ENCODE data around the gene ARIH1.

The ARIH1 gene

DNA sequence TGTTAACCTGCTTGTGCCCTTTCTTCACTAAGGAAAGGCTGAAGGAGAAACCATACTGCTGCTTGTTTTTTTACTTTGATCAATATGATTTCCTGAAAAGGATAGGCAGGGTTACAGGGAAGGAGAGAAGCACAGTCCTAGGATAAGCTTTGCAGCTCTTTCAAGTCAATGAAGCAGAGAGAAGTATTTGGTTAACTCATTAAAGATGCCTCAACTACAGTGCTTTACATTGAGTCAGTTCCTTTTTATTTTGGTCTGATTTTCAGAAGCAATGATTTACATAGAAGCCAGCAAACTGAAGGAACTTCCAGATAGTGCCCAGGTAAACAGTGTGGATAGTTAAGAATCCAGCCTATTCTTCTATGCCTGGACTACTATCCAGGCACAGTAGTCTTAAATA, 64.8 kb downstream of the ARIH1 start:
- Histone ChIP-seq H3K36me3 (ENCODE audit: insufficient read depth, low read length) (no peaks in the 10 kb centered on the region), H3K9me3 (ENCODE audit: control insufficient read depth, insufficient read depth, low read length) (peaks cover 11% of the 10 kb centered on the region), H3K9ac (ENCODE audit: low read depth, low read length) (no peak overlapping the region)

DNA sequence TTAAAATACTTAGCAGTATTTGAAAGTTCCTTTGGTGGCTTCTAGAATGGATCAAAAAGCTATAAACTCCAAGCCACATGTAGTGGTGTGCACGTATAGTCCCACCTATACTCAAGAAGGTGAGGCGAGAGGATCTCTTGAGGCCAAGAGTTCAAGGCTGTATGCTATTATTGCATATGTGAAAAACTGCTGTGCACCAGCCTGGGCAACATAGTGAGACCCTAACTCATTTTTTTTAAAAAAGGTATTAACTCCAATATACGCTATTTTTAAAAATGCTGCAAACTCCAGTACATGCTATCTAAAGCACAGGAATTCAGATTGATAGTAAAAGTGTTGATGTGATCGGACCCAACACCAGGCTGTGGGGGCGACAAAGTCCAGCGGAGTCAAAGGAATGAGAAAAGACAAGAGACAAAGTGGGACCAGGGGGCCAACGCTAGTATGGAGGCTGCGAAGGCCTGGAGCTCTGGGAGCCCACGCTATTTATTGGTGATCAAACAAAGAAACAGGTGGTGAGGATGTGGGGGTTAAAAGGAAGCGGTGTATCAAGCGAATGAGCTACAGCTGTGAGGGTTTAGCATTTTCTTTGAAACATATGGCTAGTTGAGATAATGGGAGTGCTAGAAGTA, 66.6 kb downstream of the ARIH1 start:
- H3K36me3 ChIP-seq (ENCODE audit: insufficient read depth, low read length): no peaks in the 10 kb centered on the region
- peaks cover 11% of the 10 kb centered on the region for H3K9me3 ChIP-seq (ENCODE audit: control insufficient read depth, insufficient read depth, low read length)
- no peak overlapping the region for H3K9ac ChIP-seq (ENCODE audit: low read depth, low read length)
- no peaks in the 10 kb centered on the region for H3K4me1 ChIP-seq (ENCODE audit: insufficient read depth, low read length)

More for the DNA sequence above, 64.8 kb downstream of the ARIH1 start:
- H3K4me1 ChIP-seq (ENCODE audit: insufficient read depth, low read length): no peaks in the 10 kb centered on the region

DNA sequence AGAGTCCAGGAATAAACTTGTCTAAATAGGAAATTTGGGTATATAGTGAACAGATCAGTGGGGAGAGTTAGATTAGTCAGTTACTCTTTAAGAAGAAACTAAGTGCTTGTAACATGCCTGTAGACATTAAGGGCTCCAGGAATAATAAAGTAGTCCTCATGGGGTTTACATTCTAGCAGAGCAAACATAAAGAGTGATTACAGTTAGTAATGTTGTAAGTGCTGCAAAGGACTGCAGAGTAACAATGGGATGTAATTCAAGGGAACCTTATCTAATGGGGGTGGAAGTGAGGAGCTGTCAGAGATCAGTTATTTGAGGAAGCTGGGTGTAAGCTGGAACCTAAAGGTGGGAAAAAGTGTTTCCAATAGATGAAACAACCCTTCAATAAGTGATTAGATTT, 67.5 kb downstream of the ARIH1 start:
- H3K9ac ChIP-seq (ENCODE audit: low read depth, low read length): no peak overlapping the region
- no peaks in the 10 kb centered on the region for H3K4me1 ChIP-seq (ENCODE audit: insufficient read depth, low read length)
- no peaks in the 10 kb centered on the region for H3K36me3 ChIP-seq (ENCODE audit: insufficient read depth, low read length)
- H3K9me3 ChIP-seq (ENCODE audit: control insufficient read depth, insufficient read depth, low read length): peaks cover 11% of the 10 kb centered on the region

DNA sequence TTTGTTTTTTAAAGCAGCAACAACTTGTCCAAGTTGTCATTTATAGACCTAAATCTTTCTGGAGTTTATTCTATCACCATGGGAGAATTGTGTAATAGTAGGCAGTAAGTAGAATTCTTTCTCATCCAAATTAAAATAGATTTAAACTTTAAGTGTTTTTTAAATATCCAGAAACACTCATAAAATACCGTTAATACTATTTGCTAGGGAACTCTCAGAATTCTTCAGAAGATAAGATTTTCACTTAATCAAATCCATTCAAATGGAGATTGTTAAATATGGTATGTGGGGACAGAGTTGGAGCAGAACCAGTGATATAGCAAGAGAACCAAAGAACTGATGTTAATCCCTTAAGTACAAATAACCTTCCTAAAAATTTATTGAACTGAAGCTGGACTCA, 71.0 kb downstream of the ARIH1 start:
- no peaks in the 10 kb centered on the region for H3K4me1 ChIP-seq (ENCODE audit: insufficient read depth, low read length)
- H3K9ac ChIP-seq (ENCODE audit: low read depth, low read length): no peak overlapping the region
- no peaks in the 10 kb centered on the region for H3K36me3 ChIP-seq (ENCODE audit: insufficient read depth, low read length)
- peaks cover 5% of the 10 kb centered on the region for H3K9me3 ChIP-seq (ENCODE audit: control insufficient read depth, insufficient read depth, low read length)

DNA sequence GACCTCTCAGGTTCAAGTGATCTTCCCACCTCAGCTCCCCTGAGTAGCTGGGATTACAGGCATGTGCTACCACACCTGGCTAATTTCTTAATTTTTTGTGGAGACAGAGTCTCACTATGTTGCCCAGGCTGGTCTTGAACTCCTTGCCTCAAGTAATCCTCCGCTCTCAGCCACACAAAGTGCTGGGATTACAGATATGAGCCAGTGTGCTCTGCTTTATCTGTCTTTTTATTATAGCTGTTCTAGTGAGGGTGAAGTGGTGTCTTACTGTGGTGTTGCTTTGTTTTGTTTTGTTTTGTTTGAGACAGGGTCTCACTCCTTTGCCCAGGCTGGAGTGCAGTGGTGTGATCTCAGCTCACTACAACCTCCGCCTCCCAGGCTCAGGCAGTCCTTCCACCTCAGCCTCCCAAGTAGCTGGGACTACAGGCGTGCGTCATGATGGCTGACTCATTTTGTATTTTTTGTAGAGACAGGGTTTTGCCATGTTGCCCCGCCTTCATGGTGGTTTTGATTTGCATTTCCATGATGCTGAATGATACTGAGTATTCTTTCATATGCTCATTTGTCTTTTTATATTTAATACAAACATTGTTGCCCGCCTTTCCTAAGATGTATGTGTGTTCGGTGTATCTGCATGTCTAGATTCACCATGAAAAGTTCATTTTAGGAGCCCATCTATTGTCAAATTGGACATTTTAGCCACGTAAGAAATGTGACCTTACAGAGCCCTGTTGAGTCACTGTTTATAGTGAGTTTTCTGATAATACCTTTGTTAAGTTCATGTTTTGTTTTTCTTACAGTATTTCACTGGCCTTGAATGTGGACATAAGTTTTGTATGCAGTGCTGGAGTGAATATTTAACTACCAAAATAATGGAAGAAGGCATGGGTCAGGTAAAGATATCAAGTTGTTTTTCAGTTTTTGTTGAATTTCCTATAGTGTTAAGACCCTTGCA, 80.6 kb downstream of the ARIH1 start:
- Histone ChIP-seq H3K4me1 (ENCODE audit: insufficient read depth, low read length) (no peaks in the 10 kb centered on the region), H3K36me3 (ENCODE audit: insufficient read depth, low read length) (no peaks in the 10 kb centered on the region), H3K9ac (ENCODE audit: low read depth, low read length) (no peak overlapping the region), H3K9me3 (ENCODE audit: control insufficient read depth, insufficient read depth, low read length) (no peaks in the 10 kb centered on the region)

DNA sequence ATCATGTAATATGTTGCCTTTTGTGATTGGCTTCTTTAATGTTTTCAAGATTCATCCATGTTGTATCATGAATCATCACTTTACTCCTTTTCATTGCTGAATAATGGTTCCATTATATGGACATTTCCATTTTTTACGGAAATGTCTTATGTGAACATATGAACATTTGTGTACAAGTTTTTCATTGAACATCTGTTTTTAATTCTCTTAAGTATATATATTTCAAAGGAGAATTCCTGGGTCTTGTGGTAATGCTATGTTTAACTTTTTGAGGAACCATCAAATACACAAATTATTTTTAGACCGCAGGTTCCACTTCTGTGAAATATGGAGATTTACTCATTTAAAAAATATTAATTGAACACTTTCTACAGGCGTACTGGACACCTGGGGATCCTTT, 85.7 kb downstream of the ARIH1 start:
- no peaks in the 10 kb centered on the region for H3K9me3 ChIP-seq (ENCODE audit: control insufficient read depth, insufficient read depth, low read length)
- peaks cover 3% of the 10 kb centered on the region; the same call in 1 of the 2 replicates for H3K36me3 ChIP-seq (ENCODE audit: insufficient read depth, low read length)
- no peak overlapping the region for H3K9ac ChIP-seq (ENCODE audit: low read depth, low read length)

DNA sequence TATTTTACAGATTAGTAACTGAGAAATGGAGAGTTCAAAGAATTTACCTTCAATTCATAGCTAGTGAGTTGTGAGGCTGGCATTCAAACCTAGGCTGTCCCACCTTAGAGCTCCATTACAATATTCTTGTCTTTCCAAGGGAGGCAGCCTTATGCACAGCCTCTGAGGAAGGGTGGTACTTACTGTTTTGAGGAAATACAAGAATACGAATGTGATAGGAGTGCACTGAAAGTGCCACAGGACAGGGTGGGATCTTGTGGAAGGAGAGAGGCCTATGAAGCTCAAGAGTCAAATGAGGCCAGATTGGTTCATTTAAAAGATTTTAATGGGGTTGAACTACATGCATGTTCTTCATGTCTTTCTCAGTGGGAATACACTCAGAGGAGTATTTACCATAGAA, 86.3 kb downstream of the ARIH1 start:
- H3K9ac ChIP-seq (ENCODE audit: low read depth, low read length): no peak overlapping the region
- peaks cover 6% of the 10 kb centered on the region; the same call in 1 of the 2 replicates for H3K36me3 ChIP-seq (ENCODE audit: insufficient read depth, low read length)
- no peaks in the 10 kb centered on the region for H3K9me3 ChIP-seq (ENCODE audit: control insufficient read depth, insufficient read depth, low read length)
- no peaks in the 10 kb centered on the region for H3K4me1 ChIP-seq (ENCODE audit: insufficient read depth, low read length)

More for the DNA sequence above, 85.7 kb downstream of the ARIH1 start:
- no peaks in the 10 kb centered on the region for H3K4me1 ChIP-seq (ENCODE audit: insufficient read depth, low read length)

DNA sequence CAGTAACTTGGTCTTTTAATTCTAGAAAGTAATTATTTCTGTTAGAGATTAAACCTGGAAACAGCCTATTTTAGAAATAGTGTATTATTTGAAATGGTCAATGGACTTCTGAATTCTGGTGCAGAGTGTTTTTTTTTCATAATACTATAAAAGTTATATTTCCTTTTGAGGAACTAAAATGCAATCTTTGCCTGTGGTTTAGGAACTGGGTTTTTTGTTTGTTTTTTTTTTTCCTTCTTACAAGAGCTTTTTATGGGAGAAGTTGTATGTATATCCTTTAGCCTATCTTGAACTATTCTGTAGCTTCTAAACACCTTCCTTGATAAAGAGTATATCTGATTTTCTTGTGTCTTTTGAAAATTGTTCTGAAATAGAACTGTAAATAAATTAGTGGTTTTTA, 88.3 kb downstream of the ARIH1 start:
- no peaks in the 10 kb centered on the region for H3K4me1 ChIP-seq (ENCODE audit: insufficient read depth, low read length)
- no peak overlapping the region for H3K9ac ChIP-seq (ENCODE audit: low read depth, low read length)
- H3K36me3 ChIP-seq (ENCODE audit: insufficient read depth, low read length): peaks cover 6% of the 10 kb centered on the region; the same call in 1 of the 2 replicates
- no peaks in the 10 kb centered on the region for H3K9me3 ChIP-seq (ENCODE audit: control insufficient read depth, insufficient read depth, low read length)

DNA sequence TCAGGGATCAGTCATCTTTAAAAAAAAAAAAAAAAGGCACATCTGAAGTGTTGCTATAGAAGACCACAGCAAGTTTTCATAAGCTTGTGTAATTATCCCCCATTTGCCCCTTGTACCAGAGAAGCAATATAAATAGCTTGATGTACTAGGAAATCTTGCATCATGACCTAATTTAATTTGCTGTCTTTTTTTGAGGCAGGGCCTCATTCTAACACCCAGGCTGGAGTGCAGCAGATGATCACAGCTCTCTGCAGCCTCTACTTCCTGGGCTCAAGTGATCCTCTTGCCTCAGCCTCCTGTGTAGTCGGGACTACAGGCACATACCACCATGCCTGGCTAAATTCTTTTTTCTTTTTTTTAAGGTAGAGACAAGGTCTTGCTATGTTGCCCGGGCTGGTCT, 88.7 kb downstream of the ARIH1 start:
- Histone ChIP-seq H3K9me3 (ENCODE audit: control insufficient read depth, insufficient read depth, low read length) (no peaks in the 10 kb centered on the region), H3K36me3 (ENCODE audit: insufficient read depth, low read length) (peaks cover 6% of the 10 kb centered on the region; the same call in 1 of the 2 replicates), H3K9ac (ENCODE audit: low read depth, low read length) (no peak overlapping the region), H3K4me1 (ENCODE audit: insufficient read depth, low read length) (no peaks in the 10 kb centered on the region)

DNA sequence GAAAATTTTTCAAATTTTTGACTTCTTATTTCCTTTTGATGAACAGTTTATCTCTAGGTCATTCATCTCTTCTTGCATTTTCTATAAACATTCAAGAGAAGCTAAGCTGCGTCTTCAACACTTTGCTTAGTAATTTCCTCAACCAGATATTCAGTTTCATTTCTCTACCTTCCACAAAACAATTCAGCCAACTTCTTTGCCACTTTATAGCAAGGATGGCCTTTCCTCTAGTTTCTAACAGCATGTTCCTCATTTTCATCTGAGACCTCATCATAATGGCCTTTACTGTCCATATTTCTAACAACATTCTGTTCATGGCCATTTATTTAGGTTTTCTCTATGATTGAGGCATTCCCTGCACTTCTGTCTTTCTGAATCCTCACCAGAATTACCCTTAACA, 90.0 kb downstream of the ARIH1 start:
- H3K36me3 ChIP-seq (ENCODE audit: insufficient read depth, low read length): peaks cover 6% of the 10 kb centered on the region; the same call in 1 of the 2 replicates
- no peaks in the 10 kb centered on the region for H3K4me1 ChIP-seq (ENCODE audit: insufficient read depth, low read length)
- no peak overlapping the region for H3K9ac ChIP-seq (ENCODE audit: low read depth, low read length)
- no peaks in the 10 kb centered on the region for H3K9me3 ChIP-seq (ENCODE audit: control insufficient read depth, insufficient read depth, low read length)

DNA sequence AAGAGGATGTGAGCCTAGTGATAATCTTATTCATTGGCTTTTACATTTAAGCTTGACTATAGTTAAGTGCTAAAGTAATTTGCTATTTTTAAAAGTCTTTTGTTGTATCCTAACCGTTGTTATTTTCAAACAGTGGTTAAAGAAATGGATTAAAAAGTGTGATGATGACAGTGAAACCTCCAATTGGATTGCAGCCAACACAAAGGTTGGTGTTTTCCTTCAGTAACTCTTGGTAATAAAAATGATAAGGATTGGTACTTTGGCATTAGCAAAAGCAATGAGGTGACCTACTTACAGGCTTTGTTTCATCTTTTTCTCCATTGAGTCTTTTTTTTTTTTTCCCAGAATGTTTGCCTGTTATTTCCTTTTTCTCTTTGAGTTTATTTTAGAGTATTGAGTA, 92.8 kb downstream of the ARIH1 start:
- Histone ChIP-seq H3K4me1 (ENCODE audit: insufficient read depth, low read length) (no peaks in the 10 kb centered on the region), H3K36me3 (ENCODE audit: insufficient read depth, low read length) (peaks cover 6% of the 10 kb centered on the region; the same call in 1 of the 2 replicates), H3K9me3 (ENCODE audit: control insufficient read depth, insufficient read depth, low read length) (no peaks in the 10 kb centered on the region), H3K9ac (ENCODE audit: low read depth, low read length) (no peak overlapping the region)

DNA sequence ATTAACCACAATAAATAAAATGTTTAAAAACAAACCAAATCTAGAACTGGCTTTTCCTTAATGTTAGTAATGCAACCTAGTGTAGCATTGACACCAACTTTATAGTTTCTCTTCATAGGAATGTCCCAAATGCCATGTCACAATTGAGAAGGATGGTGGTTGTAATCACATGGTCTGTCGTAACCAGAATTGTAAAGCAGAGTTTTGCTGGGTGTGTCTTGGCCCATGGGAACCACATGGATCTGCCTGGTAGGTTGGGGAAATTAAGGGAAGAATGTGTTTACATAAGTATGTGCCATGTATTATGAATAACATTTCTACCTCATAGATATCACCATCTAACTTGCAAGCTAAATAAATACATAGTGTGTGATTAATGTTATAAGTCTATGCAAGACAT, 95.9 kb downstream of the ARIH1 start:
- H3K36me3 ChIP-seq (ENCODE audit: insufficient read depth, low read length): peaks cover 5% of the 10 kb centered on the region
- H3K9me3 ChIP-seq (ENCODE audit: control insufficient read depth, insufficient read depth, low read length): no peaks in the 10 kb centered on the region
- no peaks in the 10 kb centered on the region for H3K4me1 ChIP-seq (ENCODE audit: insufficient read depth, low read length)
- H3K9ac ChIP-seq (ENCODE audit: low read depth, low read length): no peak overlapping the region

DNA sequence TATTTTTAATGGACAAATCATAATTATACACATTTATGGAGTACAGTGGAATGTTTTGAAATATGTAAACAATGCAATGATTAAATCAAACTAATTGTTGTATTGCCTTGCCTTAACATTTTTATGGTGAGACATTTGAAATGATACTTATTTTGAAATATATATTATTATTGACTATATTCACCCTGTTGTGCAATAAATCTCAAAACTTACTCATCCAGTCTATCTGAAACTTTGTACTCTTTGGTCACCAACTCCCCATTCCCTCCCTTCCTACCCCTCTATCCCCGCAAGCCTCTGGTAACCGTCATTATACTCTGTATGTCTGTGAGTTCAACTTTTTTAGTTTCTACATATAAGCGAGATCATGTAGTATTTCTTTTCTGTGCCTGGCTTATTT, 105.7 kb downstream of the ARIH1 start:
- H3K9me3 ChIP-seq (ENCODE audit: control insufficient read depth, insufficient read depth, low read length): no peaks in the 10 kb centered on the region
- no peaks in the 10 kb centered on the region for H3K4me1 ChIP-seq (ENCODE audit: insufficient read depth, low read length)
- H3K9ac ChIP-seq (ENCODE audit: low read depth, low read length): no peak overlapping the region
- H3K36me3 ChIP-seq (ENCODE audit: insufficient read depth, low read length): peaks cover 12% of the 10 kb centered on the region

DNA sequence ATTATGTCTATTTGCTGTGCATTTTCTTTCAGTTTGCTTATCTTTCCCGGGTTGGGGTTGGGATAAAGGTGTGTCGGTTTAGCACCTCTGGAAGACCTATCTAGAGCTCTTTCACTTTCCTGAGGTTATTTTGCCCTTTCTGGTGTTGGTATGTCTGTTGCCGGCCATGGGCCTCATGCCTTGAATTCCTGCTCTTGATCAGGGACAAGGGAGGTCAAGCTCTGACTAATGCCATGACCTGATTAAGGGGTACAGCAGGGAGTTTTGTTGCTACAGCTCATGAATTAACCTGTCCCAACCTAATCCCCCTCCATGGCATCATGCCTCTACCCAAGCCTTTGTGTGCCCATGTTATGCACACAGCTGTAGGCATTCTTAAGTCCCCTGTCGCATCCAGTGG, 109.9 kb downstream of the ARIH1 start:
- Histone ChIP-seq H3K9ac (ENCODE audit: low read depth, low read length) (no peak overlapping the region), H3K36me3 (ENCODE audit: insufficient read depth, low read length) (peaks cover 14% of the 10 kb centered on the region), H3K9me3 (ENCODE audit: control insufficient read depth, insufficient read depth, low read length) (no peaks in the 10 kb centered on the region), H3K4me1 (ENCODE audit: insufficient read depth, low read length) (no peaks in the 10 kb centered on the region)

DNA sequence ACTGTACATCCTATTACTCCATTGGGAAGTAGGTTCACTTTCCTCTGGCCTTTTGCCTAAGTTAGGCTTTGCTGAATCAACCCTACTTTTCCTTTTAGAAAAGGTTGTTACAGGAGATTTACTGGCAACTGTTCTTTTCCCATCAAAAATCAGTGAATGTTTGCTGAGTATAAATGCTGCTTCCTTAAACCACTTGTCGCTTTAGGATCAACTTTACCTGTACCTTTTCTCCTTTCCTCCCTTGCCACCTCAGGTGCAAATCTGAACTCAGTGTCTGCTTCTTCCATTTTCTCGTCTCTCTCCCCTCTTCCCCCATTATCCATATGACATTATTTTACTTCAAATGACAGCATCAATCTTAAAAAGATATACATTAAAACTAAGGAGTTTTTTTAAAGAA, 110.9 kb downstream of the ARIH1 start:
- Histone ChIP-seq H3K9ac (ENCODE audit: low read depth, low read length) (no peak overlapping the region), H3K36me3 (ENCODE audit: insufficient read depth, low read length) (peaks cover 14% of the 10 kb centered on the region), H3K9me3 (ENCODE audit: control insufficient read depth, insufficient read depth, low read length) (no peaks in the 10 kb centered on the region), H3K4me1 (ENCODE audit: insufficient read depth, low read length) (no peaks in the 10 kb centered on the region)
